Neuronal stem cell (in vitro differentiated cells): Measurements from ENCODE around the gene AVPI1.
"Not testable (repeated sequence)": the region's sequence is repeated elsewhere in the genome, so short reads cannot be mapped to it uniquely, and the experiment has no call there.

Experiments used
- DNase-seq: peaks from one replicate; pipeline ENCODE4 v3.0.0-alpha.2; 2013; ENCODE audit warnings: low spot score
- H2AFZ ChIP-seq: one replicate; pipeline ENCODE4 v1.6.1; 2013; ENCODE audit warnings: mild to moderate bottlenecking, low read length, inconsistent platforms
- H2AK5ac ChIP-seq: 2 replicates; pipeline ENCODE4 v1.6.1; 2013; ENCODE audit warnings: low read depth, mild to moderate bottlenecking, inconsistent platforms, low read length, moderate library complexity, mixed read lengths
- H2BK120ac ChIP-seq: 2 replicates; pipeline ENCODE4 v1.6.1; 2013; ENCODE audit warnings: low read depth, mild to moderate bottlenecking, inconsistent platforms, low read length, moderate library complexity, mixed read lengths
- H2BK12ac ChIP-seq: one replicate; pipeline ENCODE4 v1.6.1; 2013; ENCODE audit warnings: low read length, inconsistent platforms
- H2BK15ac ChIP-seq: 2 replicates; pipeline ENCODE4 v1.6.1; 2013; ENCODE audit warnings: mild to moderate bottlenecking, low read length, inconsistent platforms, mixed read lengths
- H2BK5ac ChIP-seq: one replicate; pipeline ENCODE4 v1.6.1; 2013; ENCODE audit warnings: inconsistent platforms, mild to moderate bottlenecking, low read length, moderate library complexity
- H3K14ac ChIP-seq: one replicate; pipeline ENCODE4 v1.6.1; 2013; ENCODE audit warnings: low read length, inconsistent platforms
- H3K18ac ChIP-seq: 2 replicates; pipeline ENCODE4 v1.6.1; 2013; ENCODE audit warnings: low read length, inconsistent platforms
- H3K23ac ChIP-seq: 2 replicates; pipeline ENCODE4 v1.6.1; 2013; ENCODE audit warnings: low read depth, mild to moderate bottlenecking, mixed read lengths, low read length, inconsistent platforms; ENCODE audit not compliant: poor library complexity
- H3K27ac ChIP-seq: replicated peaks from 3 replicates; pipeline ENCODE4 v1.5.1; 2013; ENCODE audit warnings: low read length, inconsistent platforms
- H3K27me3 ChIP-seq, 3 experiments: 2 replicates each; pipeline ENCODE4 v1.6.1; 2013; ENCODE audit warnings: low read length in 3 of 3, mild to moderate bottlenecking in 2 of 3, inconsistent platforms in 1 of 3, low read depth in 1 of 3, mixed read lengths in 1 of 3, moderate library complexity in 1 of 3; ENCODE audit not compliant: control insufficient read depth in 3 of 3, insufficient read depth in 3 of 3
- H3K36me3 ChIP-seq, 2 donors: replicated peaks in 1 of 2; 2 replicates each; pipeline ENCODE4 v1.6.1; 2013; ENCODE audit warnings: low read length in 2 of 2; ENCODE audit not compliant: control insufficient read depth in 2 of 2, insufficient read depth in 2 of 2
- H3K4ac ChIP-seq: 2 replicates; pipeline ENCODE4 v1.6.1; 2013; ENCODE audit warnings: inconsistent platforms, mild to moderate bottlenecking, low read length, moderate library complexity
- H3K4me1 ChIP-seq, 2 donors: 1 replicate in 1 of 2; 2 replicates in 1 of 2; pipeline ENCODE4 v1.6.1; 2013; ENCODE audit warnings: low read length in 2 of 2, low read depth in 1 of 2; ENCODE audit not compliant: control insufficient read depth in 2 of 2, insufficient read depth in 1 of 2
- H3K4me2 ChIP-seq: one replicate; pipeline ENCODE4 v1.6.1; 2013; ENCODE audit warnings: mild to moderate bottlenecking, low read length, inconsistent platforms; ENCODE audit not compliant: insufficient read depth, poor library complexity, severe bottlenecking
- H3K4me3 ChIP-seq, 2 donors: 2 replicates each; pipeline ENCODE4 v1.5.1; 2013; ENCODE audit warnings: low read length in 2 of 2, mild to moderate bottlenecking in 2 of 2, inconsistent platforms in 1 of 2, moderate library complexity in 1 of 2
- H3K79me1 ChIP-seq: one replicate; pipeline ENCODE4 v1.6.1; 2013; ENCODE audit warnings: low read depth, mild to moderate bottlenecking, inconsistent platforms, low read length, moderate library complexity
- H3K9ac ChIP-seq: one replicate; pipeline ENCODE4 v1.6.1; 2013; ENCODE audit warnings: mild to moderate bottlenecking, low read depth, low read length, inconsistent platforms; ENCODE audit not compliant: poor library complexity
- H3K9me3 ChIP-seq, 2 donors: replicated peaks in 1 of 2; 2 replicates each; pipeline versions ENCODE3 to v1.6.1; 2013; ENCODE audit warnings: low read length in 2 of 2, mild to moderate bottlenecking in 2 of 2, inconsistent platforms in 1 of 2, low read depth in 1 of 2, mixed read lengths in 1 of 2, moderate library complexity in 1 of 2; ENCODE audit not compliant: control insufficient read depth in 2 of 2, insufficient read depth in 1 of 2
- H4K8ac ChIP-seq: one replicate; pipeline ENCODE4 v1.6.1; 2013; ENCODE audit warnings: low read depth, mild to moderate bottlenecking, inconsistent platforms, low read length, moderate library complexity
- H4K91ac ChIP-seq: one replicate; pipeline ENCODE4 v1.6.1; 2013; ENCODE audit warnings: low read length, low read depth, mild to moderate bottlenecking, inconsistent platforms; ENCODE audit not compliant: poor library complexity
- WGBS, 2 donors: extraction: QIAGEN DNeasy Blood & Tissue Kit; methylation state at CpG; one replicate each; pipeline ENCODE4 v1.1.7; 2013; ENCODE audit warnings: missing lambda C conversion rate in 2 of 2, mixed read lengths in 1 of 2; ENCODE audit not compliant: insufficient read length in 2 of 2, insufficient replicate concordance in 1 of 2; ENCODE audit errors: extremely low coverage in 2 of 2; 5-methylcytosine and 5-hydroxymethylcytosine counted together

AVPI1 gene

DNA sequence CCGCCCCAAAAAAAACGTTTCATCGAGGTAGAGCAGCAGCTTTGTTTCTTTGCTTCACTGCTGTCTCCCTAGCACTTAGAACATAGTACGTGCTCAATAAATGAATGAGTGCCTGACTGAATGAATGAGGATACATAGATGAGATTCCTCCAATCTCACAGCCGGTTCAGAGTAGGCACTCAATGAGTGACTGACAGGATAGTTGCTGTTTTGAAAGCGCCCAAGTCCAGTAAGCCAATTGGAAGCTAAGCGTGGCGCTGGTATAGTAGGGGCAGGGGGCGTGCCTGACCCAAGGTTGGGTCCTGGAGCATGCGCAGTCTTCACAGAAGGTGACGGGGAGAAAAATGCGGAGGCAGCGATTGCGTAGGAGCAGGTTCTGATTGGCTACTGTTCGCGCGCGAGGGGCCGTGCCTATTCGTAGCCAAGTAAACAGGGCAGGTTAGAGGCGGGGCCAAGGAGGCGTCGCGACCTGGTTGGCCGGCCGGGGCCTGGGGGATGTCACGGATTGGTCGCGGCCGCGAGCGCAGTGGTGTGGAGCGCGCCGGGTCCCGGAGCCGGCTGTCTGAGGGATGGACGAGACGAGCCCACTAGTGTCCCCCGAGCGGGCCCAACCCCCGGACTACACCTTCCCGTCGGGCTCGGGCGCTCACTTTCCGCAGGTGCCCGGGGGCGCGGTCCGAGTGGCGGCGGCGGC, 46.7 kb downstream of the AVPI1 start, which contains the start of gene PI4K2A:
TSS of gene PI4K2A (plus strand) at position 498 of the 694 bp plus-strand sequence. CDS start at position 570, 72 bp downstream.
- no peaks in the 10 kb centered on the region for H3K9me3 ChIP-seq
- peak; percentile 99 for DNase-seq
- peaks cover 11 to 23% of the 10 kb centered on the region in 2 donors for H3K36me3 ChIP-seq
- peak within 1 kb of the TSS; percentile 90 for H3K4me2 ChIP-seq
- H3K18ac ChIP-seq = peak within 1 kb of the TSS; percentile 88
- H2BK12ac ChIP-seq = peak within 1 kb of the TSS; percentile 41
- peak within 1 kb of the TSS; percentile 49 for H2BK15ac ChIP-seq
- peak within 1 kb of the TSS; percentile 87 for H2AFZ ChIP-seq
- peak within 1 kb of the TSS; percentile 89 for H3K14ac ChIP-seq
- peak within 1 kb of the TSS; percentile 96 to 100 for H3K4me3 ChIP-seq
- peak within 1 kb of the TSS; percentile 70 for H2AK5ac ChIP-seq
- H3K79me1 ChIP-seq = peaks cover 8% of the 10 kb centered on the region
- H4K91ac ChIP-seq = no peak within 1 kb of the TSS
- H2BK120ac ChIP-seq = no peak within 1 kb of the TSS
- no CpG with 5 or more reads among the region's 54 CpGs for WGBS, 2 donors
- H3K9ac ChIP-seq = peak within 1 kb of the TSS; percentile 99
- H2BK5ac ChIP-seq = peak within 1 kb of the TSS; percentile 53
- H4K8ac ChIP-seq = peak within 1 kb of the TSS; percentile 30
- no peak within 1 kb of the TSS for H3K27ac ChIP-seq
- no peaks in the 10 kb centered on the region for H3K27me3 ChIP-seq
- H3K4me1 ChIP-seq = peaks cover 5 to 6% of the 10 kb centered on the region in 2 donors
- no peak within 1 kb of the TSS for H3K4ac ChIP-seq
- peak within 1 kb of the TSS; percentile 67 for H3K23ac ChIP-seq

- not testable (repeated sequence) for H3K4ac ChIP-seq, H3K18ac ChIP-seq, H2BK120ac ChIP-seq, DNase-seq, H3K14ac ChIP-seq, H4K8ac ChIP-seq, H3K9ac ChIP-seq, H3K4me2 ChIP-seq, H2BK5ac ChIP-seq, H3K27me3 ChIP-seq, H2AFZ ChIP-seq, H3K23ac ChIP-seq, H3K27ac ChIP-seq, H3K79me1 ChIP-seq, H3K9me3 ChIP-seq, H3K4me1 ChIP-seq, H2BK12ac ChIP-seq, H3K4me3 ChIP-seq, H2AK5ac ChIP-seq, H2BK15ac ChIP-seq, H4K91ac ChIP-seq
- WGBS, 2 donors = no CpG with 5 or more reads among the region's 3 CpGs
- H3K36me3 ChIP-seq = peaks cover 2 to 12% of the 10 kb centered on the region in 2 donors
These were observed 48.0 kb downstream of the AVPI1 start for GRCh38 chr10:97639090-97639489.

GRCh38 chr10:97635577-97635976, 51.5 kb downstream of the AVPI1 start:
- Histone ChIP-seq H3K4me3 (no peak overlapping the region), H4K91ac (no peak overlapping the region), H3K9ac (no peak overlapping the region), H2AFZ (no peak overlapping the region), H3K18ac (no peak overlapping the region), H3K36me3 (peaks cover 0 to under 1% of the 10 kb centered on the region in 2 donors), H3K4ac (no peak overlapping the region), H2BK5ac (no peak overlapping the region), H3K4me1 (peaks cover 0 to 7% of the 10 kb centered on the region in 2 donors), H3K27me3 (no peaks in the 10 kb centered on the region), H2BK120ac (no peak overlapping the region), H2BK15ac (no peak overlapping the region), H3K14ac (no peak overlapping the region), H2BK12ac (no peak overlapping the region), H3K27ac (no peak overlapping the region), H3K9me3 (no peaks in the 10 kb centered on the region), H4K8ac (no peak overlapping the region), H3K23ac (no peak overlapping the region), H3K4me2 (no peak overlapping the region), H2AK5ac (no peak overlapping the region), H3K79me1 (no peaks in the 10 kb centered on the region)
- no peak for DNase-seq
- no CpG with 5 or more reads among the region's 1 CpG for WGBS, 2 donors

GRCh38 chr10:97633921-97634320, 53.1 kb downstream of the AVPI1 start:
- no peak overlapping the region for H2BK120ac ChIP-seq
- no peaks in the 10 kb centered on the region for H3K27me3 ChIP-seq
- peaks cover 2 to 8% of the 10 kb centered on the region in 2 donors for H3K36me3 ChIP-seq
- no peak overlapping the region for H4K8ac ChIP-seq
- peak overlapping the region; percentile 77 for H2BK5ac ChIP-seq
- H3K14ac ChIP-seq = no peak overlapping the region
- no peak overlapping the region for H3K4ac ChIP-seq
- WGBS, 2 donors = no CpG with 5 or more reads among the region's 8 CpGs
- H3K4me1 ChIP-seq = peaks cover 0 to 7% of the 10 kb centered on the region in 2 donors
- peak overlapping the region; percentile 51 for H3K27ac ChIP-seq
- no peak for DNase-seq
- H3K23ac ChIP-seq = no peak overlapping the region
- H3K18ac ChIP-seq = no peak overlapping the region
- peak overlapping the region; percentile 54 for H3K4me2 ChIP-seq
- H3K9ac ChIP-seq = no peak overlapping the region
- H2BK12ac ChIP-seq = no peak overlapping the region
- H3K9me3 ChIP-seq = no peaks in the 10 kb centered on the region
- H3K4me3 ChIP-seq = peak overlapping the region in 1 of 2 donors; percentile 93
- no peak overlapping the region for H4K91ac ChIP-seq
- no peaks in the 10 kb centered on the region for H3K79me1 ChIP-seq
- H2AFZ ChIP-seq = peak overlapping the region; percentile 99
- no peak overlapping the region for H2AK5ac ChIP-seq
- peak overlapping the region; percentile 53 for H2BK15ac ChIP-seq
